ENCODE results near the gene TEAD1. TPM values are rescaled to one million over a fixed set of nuclear protein-coding genes. Genes with fewer than 3 reads are reported as not detected.
A peak's percentile ranks its signal among the peaks of the same experiment; 100 is the strongest.

The TEAD1 gene
- total RNA-seq, 6 experiments from 2014 or later, result 218 to 252 (median 227) TPM

DNA sequence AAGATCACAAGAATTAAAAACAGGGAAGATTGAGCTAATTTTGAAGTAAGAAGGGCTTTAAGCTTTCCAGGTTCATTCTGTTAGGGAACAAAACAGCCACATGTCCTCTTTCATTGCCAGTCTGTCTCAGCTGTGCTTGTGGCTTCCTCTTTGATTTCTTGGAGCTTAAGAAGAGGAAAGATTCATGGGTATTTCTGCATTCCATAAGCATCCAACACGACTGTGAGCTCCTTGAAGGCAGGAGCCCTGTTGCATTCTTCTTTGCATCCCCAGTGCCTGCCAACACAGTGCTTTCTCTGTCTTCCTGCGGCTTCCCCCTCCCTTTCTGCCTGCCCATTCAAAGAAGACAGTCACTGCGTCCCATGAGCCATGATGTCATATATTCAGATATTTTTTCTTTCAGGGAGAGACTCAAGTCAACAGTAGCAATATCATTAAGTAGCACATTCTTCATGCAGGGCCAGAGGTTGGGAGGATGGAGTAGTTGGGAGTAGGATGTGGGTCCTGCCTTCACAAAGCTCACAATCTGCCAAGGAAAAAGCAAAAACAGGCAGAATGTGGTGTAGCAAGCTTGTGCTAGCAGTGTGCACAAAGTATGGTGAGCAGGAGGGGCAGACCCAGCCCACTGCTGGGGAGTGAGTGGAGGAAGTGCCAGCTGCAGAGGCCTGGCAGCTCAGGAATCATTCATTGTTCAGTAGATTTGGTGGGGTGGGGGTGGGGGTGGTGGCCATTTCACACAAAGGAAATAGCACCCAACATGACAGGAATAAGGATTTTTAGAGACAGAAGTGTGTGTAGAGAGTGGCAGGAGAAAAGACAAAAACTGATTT lies 172.8 kb downstream of the TEAD1 start:
- peaks cover 77% of the 10 kb centered on the region for H3K4me1 Mint-ChIP-seq (ENCODE audit: low read depth)
- H3K27me3 Mint-ChIP-seq (ENCODE audit: insufficient read depth), result peaks cover 7% of the 10 kb centered on the region
- no peaks in the 10 kb centered on the region for H3K9me3 Mint-ChIP-seq
- peak overlapping the region; percentile 48 for H3K27ac Mint-ChIP-seq
- H3K4me3 Mint-ChIP-seq, result no peak overlapping the region
- no peak for DNase-seq
- H3K36me3 Mint-ChIP-seq (ENCODE audit: low read depth), result peaks cover 26% of the 10 kb centered on the region
- TF ChIP-seq, protein P1, sequence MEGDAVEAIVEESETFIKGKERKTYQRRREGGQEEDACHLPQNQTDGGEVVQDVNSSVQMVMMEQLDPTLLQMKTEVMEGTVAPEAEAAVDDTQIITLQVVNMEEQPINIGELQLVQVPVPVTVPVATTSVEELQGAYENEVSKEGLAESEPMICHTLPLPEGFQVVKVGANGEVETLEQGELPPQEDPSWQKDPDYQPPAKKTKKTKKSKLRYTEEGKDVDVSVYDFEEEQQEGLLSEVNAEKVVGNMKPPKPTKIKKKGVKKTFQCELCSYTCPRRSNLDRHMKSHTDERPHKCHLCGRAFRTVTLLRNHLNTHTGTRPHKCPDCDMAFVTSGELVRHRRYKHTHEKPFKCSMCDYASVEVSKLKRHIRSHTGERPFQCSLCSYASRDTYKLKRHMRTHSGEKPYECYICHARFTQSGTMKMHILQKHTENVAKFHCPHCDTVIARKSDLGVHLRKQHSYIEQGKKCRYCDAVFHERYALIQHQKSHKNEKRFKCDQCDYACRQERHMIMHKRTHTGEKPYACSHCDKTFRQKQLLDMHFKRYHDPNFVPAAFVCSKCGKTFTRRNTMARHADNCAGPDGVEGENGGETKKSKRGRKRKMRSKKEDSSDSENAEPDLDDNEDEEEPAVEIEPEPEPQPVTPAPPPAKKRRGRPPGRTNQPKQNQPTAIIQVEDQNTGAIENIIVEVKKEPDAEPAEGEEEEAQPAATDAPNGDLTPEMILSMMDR (IDR thresholded peaks at IDR 0.05), result no peak

DNA sequence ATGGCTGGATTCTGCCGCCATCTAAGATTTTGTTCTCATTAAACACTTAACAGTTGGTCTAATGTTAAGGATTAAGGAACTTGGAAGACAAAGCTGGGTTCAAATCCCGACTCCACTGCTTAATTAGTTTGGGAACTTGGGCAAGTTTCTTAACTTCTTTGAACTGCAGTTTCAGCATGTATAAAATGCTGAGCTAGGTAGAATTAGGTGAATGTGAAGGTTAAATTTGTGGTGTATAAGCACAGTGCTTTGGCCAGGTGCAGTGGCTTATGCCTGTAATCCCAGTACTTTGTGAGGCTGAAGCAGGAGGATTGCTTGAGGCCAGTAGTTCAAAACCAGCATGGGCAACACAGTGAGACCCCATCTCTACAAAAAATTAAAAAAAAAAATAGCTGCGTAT lies 174.2 kb downstream of the TEAD1 start:
- peaks cover 74% of the 10 kb centered on the region for H3K4me1 Mint-ChIP-seq (ENCODE audit: low read depth)
- DNase-seq, result no peak
- TF ChIP-seq, protein P1 (IDR thresholded peaks at IDR 0.05), result no peak
- H3K27me3 Mint-ChIP-seq (ENCODE audit: insufficient read depth), result peaks cover 9% of the 10 kb centered on the region; the same call in 1 of the 2 replicates
- H3K9me3 Mint-ChIP-seq, result no peaks in the 10 kb centered on the region
- H3K4me3 Mint-ChIP-seq, result no peak overlapping the region
- H3K36me3 Mint-ChIP-seq (ENCODE audit: low read depth), result peaks cover 29% of the 10 kb centered on the region
- no peak overlapping the region for H3K27ac Mint-ChIP-seq

DNA sequence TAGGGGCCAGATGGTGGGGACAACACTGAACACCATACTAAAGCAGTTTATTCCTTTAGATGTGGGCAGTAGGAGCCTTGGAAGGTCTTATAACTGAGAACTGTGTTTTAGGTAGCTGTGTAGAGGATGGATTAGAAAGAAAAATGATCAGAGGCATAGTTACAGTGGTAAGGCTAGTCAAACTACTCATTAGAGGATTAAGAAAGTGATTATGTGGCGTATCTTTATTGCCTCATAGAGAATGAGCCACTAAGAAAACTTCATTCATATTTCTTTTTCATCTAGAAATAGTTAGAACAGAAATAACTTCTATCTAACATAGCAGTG lies 179.1 kb downstream of the TEAD1 start:
- peaks cover 11% of the 10 kb centered on the region; the same call in 1 of the 2 replicates for H3K27me3 Mint-ChIP-seq (ENCODE audit: insufficient read depth)
- H3K9me3 Mint-ChIP-seq, result no peaks in the 10 kb centered on the region
- DNase-seq, result no peak
- peak overlapping the region; percentile 40 for H3K27ac Mint-ChIP-seq
- peaks cover 70% of the 10 kb centered on the region for H3K4me1 Mint-ChIP-seq (ENCODE audit: low read depth)
- H3K36me3 Mint-ChIP-seq (ENCODE audit: low read depth), result peaks cover 29% of the 10 kb centered on the region
- no peak overlapping the region; the same call in 1 of the 2 replicates for H3K4me3 Mint-ChIP-seq
- TF ChIP-seq, protein P1 (IDR thresholded peaks at IDR 0.05), result no peak

DNA sequence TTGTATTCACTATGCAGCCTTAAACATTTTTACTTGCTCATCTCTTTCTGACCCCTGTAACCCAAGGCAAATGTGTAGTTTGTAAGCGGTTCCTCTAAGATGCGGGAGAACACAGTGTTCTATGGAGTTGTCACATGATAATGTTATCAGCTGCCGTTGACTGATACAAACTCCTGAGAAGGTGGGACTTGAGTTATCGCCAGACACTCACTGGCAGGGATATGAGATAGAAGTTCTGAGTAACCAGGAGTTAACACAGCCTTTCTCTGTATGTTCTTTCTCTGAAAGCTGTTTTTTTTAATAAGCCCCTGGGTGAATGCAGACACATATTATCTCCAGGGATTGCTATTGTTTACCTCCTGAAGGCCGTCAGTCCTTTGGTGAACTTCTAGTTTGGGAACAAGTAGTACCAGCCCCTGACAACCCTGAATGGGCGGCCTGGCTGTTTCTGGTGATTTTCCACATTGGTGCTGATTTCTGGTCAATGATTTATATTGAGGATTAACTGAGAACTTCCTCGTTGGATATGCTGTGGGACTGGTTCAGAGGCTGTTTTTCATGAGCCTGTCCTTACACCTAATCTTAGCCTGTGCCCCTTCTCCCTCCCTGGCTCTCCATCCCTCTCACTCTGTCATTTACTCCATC lies 179.6 kb downstream of the TEAD1 start:
- no peak for DNase-seq
- Mint-ChIP-seq H3K27ac (peak overlapping the region; percentile 67), H3K27me3 (ENCODE audit: insufficient read depth) (peaks cover 11% of the 10 kb centered on the region; the same call in 1 of the 2 replicates), H3K9me3 (no peaks in the 10 kb centered on the region), H3K36me3 (ENCODE audit: low read depth) (peaks cover 29% of the 10 kb centered on the region), H3K4me3 (no peak overlapping the region), H3K4me1 (ENCODE audit: low read depth) (peaks cover 70% of the 10 kb centered on the region)
- TF ChIP-seq, protein P1 (IDR thresholded peaks at IDR 0.05), result no peak

DNA sequence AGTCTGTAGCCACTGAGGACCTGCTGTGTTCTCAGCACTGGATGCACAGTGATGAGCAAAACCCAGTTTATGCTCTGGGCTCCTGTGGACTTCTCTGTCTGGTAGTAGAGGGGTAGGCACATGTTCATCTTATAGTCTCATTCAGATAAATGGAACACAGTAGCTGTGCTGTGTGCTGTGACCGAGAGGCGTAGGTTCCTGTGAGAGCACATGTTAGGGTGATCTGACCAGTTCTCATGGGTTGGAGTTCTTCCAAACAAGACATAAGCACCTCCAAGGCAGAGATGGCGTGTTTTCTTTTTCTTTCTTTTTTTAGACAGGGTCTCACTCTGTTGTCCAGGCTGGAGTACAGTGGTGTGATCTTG lies 180.1 kb downstream of the TEAD1 start:
- H3K4me3 Mint-ChIP-seq, result no peak overlapping the region
- no peaks in the 10 kb centered on the region for H3K9me3 Mint-ChIP-seq
- peaks cover 69% of the 10 kb centered on the region for H3K4me1 Mint-ChIP-seq (ENCODE audit: low read depth)
- H3K36me3 Mint-ChIP-seq (ENCODE audit: low read depth), result peaks cover 28% of the 10 kb centered on the region
- TF ChIP-seq, protein P1 (IDR thresholded peaks at IDR 0.05), result no peak
- peak overlapping the region; percentile 67 for H3K27ac Mint-ChIP-seq
- peaks cover 11% of the 10 kb centered on the region; the same call in 1 of the 2 replicates for H3K27me3 Mint-ChIP-seq (ENCODE audit: insufficient read depth)
- DNase-seq, result no peak

Data from HFFc6 (cell line).